HG03103 (cell line): ENCODE results near the gene TSPAN13.
"Not testable (repeated sequence)": the region's sequence is repeated elsewhere in the genome, so short reads cannot be mapped to it uniquely, and the experiment has no call there.

Experiments
- ATAC-seq: cut with Tn5 transposase; IDR thresholded peaks from one replicate; pipeline ENCODE4 v1.9.1; 2021; ENCODE audit warnings: low read depth; ENCODE audit not compliant: unreplicated experiment

TSPAN13 gene

DNA sequence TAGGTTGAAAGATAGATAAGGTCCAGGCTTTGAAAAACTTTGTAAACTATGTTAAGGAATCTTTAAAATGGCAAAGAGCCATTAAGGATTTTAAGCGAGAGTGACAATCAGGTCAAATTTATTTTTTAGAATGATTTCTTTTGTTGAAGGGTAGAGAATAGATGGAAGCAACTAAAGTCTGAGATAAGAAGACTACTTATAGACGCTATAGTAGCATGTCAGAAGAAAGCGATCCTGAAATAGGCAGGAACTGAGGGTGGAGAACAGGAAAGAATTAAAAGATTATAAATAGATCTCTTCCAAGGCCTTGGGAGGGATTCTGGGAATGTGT is 13.0 kb upstream of the TSPAN13 start:
- ATAC-seq = no peak

GRCh38 chr7:16740996-16741395 is 12.6 kb upstream of the TSPAN13 start:
- no peak for ATAC-seq

- ATAC-seq = no peak
Measured at GRCh38 chr7:16741676-16742075, 11.9 kb upstream of the TSPAN13 start.

GRCh38 chr7:16742547-16742946 is 11.0 kb upstream of the TSPAN13 start:
- ATAC-seq = no peak

- ATAC-seq = no peak
Measured at GRCh38 chr7:16743236-16743635, 10.3 kb upstream of the TSPAN13 start.

DNA sequence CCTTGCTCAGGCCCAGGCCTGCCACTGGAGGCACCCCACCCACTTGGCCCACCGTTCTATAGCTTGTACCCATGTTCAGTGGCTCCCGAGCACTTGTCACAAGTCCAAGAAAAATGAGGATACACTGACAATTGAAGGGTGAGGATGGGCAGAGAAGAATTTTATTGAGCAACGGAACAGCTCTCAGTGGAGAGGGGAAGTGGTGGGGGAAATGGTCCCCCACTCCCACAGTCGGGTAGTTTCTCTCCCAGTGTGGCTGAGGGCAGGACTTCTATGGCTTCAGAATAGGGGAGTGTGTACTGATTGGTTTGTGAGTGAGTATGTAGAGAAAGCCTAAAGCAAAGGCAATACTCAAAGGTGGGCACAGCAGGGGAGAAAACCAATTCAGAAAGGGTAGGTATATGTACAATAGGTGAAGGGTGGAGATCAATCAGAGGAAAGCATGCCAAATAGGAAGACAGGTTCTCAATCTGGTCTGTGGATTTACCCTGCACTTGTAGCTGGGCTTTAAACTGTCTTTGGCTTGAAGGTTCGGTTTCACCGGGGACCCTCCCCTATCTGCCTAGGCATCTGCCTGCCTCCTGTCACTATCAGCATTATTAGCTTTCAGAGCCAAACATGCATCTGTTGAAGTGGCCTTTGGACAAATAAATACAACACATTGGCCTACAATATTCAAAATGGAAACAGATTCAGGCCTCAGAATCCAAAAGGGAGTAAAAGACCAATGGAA is 8.9 kb upstream of the TSPAN13 start:
- ATAC-seq = no peak

DNA sequence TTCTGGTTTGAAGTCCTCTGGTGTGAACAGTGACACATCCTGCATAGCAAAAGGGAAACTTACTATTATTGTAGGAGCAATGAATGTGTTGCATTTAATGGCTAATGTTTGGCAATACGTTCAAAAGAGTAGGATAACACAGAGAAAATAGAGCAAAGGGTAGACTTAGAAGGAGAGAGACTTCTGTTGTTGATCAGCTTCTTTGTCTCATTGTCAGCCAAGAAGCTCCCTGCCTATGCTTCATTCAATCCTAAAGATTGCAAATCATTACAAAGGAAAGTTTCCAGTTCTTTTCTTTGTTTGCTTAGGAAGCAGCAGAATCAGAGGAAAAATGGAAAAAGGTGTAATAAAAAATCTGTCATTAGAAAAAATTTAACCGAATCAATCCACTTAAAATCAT is 7.9 kb upstream of the TSPAN13 start:
- ATAC-seq = no peak

DNA sequence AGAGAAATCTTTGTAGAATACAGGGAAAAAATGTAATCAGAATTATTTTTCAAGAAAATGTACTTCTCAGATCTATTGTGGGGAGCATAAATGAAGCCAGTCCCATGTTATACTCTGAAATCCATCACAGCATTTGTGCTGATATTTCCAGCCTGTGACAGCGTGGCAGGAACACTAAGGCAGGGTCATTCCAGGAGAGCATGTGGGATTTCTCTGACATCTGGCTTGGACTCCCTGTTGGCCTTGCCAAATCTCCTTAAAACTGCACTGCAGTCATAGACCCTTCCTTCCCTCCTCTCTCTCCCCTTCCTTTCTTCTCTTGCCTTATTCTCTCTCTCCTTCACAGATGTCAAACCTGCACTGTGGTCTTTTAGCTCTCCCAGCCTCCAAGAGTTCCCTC is 6.5 kb upstream of the TSPAN13 start:
- ATAC-seq = no peak

DNA sequence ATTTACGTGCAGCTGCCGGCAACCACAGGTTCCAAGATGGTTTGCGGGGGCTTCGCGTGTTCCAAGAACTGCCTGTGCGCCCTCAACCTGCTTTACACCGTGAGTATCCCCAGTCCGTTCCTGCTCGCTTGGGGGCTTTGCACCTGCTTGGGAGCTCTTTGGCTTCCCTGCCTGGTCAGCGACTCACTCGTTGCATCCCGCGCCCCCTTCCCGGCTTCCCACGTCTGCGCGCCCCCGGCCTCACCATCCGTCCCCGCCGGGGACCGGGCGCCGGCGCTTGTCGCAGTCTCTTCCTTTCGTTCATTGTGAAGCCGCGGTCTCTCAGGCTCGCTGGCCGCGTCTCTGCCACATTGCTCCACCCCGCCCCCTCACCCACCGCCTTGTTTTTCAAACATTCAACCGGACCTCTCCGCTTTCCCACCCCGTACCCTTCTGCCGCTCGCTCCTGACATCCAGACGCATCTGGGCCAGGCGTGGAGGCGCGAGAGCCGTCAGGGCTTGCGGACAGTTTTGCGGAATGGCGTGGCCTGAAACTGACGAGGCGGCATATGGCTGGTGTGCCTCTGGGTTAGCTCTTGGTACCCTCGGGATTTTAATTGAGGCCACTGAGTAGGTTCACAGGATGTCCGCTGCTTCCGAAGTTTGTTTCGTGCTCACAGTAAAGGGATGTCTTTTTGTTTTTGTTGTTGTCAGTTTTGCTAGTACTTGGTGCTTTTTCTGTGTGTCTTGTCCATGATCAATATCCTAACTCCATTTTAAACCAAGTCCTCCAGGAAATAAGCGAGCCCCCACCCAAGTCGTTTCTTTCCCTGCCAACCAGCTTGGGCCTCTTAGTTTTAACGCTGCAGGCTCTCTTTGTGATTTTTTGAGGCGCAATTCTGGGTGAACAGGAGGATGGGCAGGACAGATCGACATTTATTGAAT is 639 bp downstream of the TSPAN13 start:
- peak; percentile 8 for ATAC-seq

DNA sequence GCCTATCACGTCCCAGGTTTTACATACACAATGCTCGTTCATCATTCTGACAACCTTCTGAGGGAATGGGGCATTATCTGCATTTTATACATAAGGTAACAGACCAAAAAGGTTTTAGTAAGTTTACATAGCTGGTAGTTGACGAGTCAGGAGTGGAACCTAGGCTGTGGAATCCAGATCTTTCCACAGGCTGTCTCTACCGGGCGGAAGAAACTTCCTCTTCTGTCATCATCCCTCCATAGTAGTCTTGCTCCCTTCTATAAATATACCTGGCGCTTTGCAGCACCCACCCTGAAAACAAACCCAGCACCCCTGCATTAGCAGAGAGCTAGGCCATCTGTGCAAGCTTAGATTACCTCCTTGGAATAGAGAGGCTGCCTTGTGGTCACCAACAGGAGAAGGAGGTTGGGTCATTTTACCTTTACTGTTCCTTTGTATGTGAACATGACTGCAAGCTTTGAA is 1.3 kb downstream of the TSPAN13 start:
- ATAC-seq = no peak

GRCh38 chr7:16755397-16755796 is 1.8 kb downstream of the TSPAN13 start:
- no peak for ATAC-seq

DNA sequence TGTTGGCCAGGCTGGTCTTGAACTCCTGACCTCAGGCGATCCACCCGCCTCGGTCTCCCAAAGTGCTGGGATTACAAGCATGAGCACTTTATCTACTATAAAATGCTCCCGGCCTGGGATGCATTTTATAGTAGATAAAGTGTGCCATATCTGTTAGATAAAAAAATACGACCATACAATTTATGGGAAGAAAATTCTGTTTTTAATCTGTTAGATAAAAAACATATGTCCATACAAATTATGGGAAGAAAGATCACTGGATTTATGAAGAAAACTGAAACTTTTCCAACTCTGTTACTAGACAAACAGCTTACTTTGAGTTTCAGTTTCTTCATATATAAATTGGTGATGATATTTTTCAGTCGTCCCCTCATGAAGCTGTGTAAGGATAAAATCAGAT is 4.5 kb downstream of the TSPAN13 start:
- no peak for ATAC-seq

GRCh38 chr7:16758631-16759611 is 5.4 kb downstream of the TSPAN13 start:
- no peak for ATAC-seq

- no peak for ATAC-seq
Measured at GRCh38 chr7:16759840-16760239, 6.3 kb downstream of the TSPAN13 start.

DNA sequence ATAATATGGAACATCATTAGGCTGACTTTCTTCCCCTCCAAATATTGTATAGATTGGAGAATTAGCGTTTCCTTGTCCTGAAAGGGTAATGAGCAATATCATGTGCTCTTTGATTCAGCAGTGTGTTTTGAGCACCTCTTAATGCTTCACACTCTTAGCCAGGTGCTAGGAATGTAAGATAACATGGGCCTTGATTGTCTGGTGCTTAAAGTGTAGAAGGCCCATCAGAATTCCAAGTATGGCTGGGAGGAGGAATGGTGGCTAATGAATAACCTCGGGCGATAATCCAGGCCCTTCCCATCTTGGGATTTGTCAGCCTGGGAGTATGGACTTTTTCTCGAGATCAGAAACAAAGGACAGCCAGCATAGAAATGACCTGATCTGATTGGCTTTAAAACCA is 8.6 kb downstream of the TSPAN13 start:
- ATAC-seq = no peak

DNA sequence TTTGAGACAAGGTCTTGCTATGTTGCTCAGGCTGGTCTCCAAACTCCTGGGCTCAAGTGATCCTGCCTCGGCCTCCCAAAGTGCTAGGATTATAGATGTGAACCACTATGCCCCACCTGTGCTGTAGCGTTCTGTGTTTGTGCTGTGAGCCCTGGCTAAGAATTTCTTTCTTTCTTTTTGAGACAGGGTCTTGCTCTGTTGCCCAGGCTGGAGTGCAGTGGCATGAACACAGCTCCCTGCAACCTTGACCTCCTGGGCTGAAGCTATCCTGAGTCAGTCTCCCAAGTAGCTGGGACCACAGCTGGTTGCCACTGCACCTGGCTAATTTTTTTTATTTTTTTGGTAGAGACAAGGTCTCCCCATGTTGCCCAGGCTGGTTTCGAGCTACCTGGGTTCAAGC is 11.4 kb downstream of the TSPAN13 start:
- no peak for ATAC-seq

GRCh38 chr7:16765436-16765859 is 11.9 kb downstream of the TSPAN13 start:
- ATAC-seq = no peak

GRCh38 chr7:16769994-16770393 is 16.4 kb downstream of the TSPAN13 start:
- not testable (repeated sequence) for ATAC-seq

- ATAC-seq = no peak
Measured at GRCh38 chr7:16770657-16771329, 17.2 kb downstream of the TSPAN13 start.

DNA sequence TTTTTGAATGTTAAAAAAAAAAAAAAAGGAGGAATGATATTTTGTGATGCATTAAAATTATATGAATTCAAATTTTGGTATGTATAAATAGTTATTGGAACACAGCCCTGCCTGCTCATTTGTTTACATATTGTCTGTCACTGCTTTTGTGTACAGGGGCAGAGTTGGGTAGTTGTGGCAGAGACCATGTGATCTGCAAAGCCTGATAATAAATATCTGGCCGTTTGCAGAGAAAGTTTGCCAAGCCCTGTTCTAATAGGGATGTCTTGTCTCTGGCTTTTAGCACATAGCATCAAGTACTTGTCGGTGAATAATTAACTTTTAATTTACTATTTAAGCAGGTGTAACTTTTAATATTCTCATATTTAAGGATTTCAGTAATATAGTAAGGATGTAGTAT is 19.8 kb downstream of the TSPAN13 start:
- ATAC-seq = no peak
